OCI-LY7 (cell line): ENCODE measurements around the gene CFAP73.

Source experiments
- CTCF ChIP-seq: fragments of 200-600 bp; sonication (generic); conservative IDR thresholded peaks from 2 replicates; pipeline ENCODE4 v1.5.1; 2014; ENCODE audit warnings: mild to moderate bottlenecking, antibody characterized with exemption, low read length, moderate library complexity, mixed read lengths
- EZH2phosphoT487 ChIP-seq: fragments of 200-600 bp; sonication (generic); IDR thresholded peaks from 2 replicates; pipeline ENCODE4 v1.6.1; 2018; ENCODE audit warnings: low read depth, borderline replicate concordance, mild to moderate bottlenecking, mixed run types, antibody characterized with exemption, low read length, moderate library complexity, mixed read lengths

DNA sequence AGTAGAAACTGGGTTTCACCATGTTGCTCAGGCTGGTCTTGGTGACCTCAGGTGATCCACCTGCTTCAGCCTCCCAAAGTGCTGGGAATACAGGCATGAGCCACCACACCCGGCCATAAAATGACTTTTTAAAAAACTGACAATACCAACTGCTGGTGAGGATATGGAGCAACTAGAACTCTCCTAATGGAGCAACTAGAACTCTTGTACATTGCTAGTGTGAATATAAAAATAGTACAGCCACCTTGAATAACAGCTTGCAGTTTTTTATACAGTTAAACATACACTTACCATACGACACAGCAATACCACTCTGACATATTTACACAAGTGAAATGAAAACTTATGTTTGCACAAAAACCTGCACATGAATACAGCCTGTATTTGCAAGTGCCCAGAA, 2.5 kb upstream of the CFAP73 start:
- TF ChIP-seq CTCF, result no peak
- TF ChIP-seq EZH2phosphoT487, result no peak
